Stimulated activated CD4-positive, alpha-beta T cell treated with anti-CD3 and anti-CD28 coated beads, Interleukin-4, amount 100 ng/mL, for 48 hours (primary cell): ENCODE measurements around the gene CMA1.

Experiments used
- DNase-seq, 2 donors: peaks; one replicate each; pipeline ENCODE4 v3.0.0-alpha.2; 2020; ENCODE audit warnings: low read depth in 2 of 2

Gene CMA1

DNA sequence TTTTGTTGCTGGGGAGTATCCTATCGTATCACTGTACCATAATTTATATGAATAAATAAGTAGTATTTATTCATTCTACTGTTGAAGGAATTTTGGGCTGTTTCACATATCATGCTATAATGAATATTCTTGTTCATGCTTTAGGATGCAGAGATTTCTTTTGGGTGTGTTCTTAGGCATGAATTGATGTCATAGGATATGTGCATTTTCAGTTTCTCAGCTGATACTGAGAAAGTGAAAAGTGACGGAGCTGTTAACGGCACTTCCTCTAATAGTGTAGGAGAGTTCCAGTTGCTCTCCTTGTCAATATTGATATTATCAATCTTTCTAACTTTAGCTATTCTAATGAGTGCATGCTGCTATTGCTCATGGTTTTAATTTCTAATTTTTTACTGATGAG lies 42.3 kb downstream of the CMA1 start:
- DNase-seq, result no peak

DNA sequence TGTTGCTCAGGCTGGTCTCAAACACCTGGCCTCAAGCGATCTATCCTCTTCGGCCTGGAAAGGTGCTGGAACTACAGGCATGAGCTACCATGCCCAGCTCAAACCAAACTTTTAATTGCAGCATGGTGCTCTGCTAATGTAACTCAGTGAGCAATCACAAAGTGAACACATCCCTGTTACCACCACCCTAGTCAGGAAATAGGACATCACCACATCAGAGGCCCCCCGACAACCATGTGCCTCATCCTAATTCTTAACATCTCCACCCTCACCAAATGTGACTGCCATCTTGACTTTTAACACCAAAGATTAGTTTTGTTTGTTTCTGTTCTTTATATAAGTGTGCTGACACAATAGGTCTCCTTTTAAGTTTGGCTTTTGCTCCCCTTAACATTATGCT lies 42.7 kb downstream of the CMA1 start:
- DNase-seq, result no peak

DNA sequence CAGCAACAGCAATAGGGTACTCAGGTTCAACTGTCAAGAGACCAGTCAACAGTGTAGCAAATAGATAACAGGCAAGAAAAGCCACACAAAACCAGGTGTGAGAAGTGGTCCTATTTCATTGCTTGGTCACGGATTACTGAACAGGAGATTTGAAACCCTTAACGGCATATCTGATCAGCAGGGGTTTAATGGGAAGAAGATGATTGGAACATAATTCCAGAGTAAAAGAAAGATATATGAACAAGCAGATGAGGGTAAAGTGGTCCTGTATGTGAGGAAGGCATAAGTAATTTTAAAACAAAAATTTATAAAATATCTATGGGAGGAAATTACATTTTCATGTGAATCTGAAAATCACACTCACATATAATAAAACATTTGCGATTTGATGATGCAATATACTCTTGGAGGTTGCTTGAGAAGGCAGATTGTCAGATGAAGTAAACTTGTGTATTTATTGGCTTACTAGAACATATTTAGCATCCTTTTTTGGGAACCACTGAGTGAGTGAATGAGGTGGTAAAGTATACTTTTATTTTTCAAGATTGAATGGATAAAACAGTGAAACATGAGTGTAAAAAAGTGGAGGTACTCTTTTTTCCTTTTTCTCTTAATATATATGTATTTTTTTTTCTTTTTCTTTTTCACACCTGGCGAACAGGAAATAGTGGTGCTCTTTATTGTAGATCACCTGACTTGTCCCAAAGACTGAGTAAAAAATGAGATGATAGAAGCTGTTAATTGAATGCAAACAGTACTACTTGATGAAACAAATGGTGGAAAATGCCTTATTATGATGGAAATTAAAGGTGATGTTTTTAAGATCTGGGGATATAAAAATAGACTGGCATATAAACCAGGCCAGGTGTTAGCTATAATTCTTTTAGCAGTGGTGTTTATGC lies 43.9 kb downstream of the CMA1 start:
- no peak for DNase-seq

DNA sequence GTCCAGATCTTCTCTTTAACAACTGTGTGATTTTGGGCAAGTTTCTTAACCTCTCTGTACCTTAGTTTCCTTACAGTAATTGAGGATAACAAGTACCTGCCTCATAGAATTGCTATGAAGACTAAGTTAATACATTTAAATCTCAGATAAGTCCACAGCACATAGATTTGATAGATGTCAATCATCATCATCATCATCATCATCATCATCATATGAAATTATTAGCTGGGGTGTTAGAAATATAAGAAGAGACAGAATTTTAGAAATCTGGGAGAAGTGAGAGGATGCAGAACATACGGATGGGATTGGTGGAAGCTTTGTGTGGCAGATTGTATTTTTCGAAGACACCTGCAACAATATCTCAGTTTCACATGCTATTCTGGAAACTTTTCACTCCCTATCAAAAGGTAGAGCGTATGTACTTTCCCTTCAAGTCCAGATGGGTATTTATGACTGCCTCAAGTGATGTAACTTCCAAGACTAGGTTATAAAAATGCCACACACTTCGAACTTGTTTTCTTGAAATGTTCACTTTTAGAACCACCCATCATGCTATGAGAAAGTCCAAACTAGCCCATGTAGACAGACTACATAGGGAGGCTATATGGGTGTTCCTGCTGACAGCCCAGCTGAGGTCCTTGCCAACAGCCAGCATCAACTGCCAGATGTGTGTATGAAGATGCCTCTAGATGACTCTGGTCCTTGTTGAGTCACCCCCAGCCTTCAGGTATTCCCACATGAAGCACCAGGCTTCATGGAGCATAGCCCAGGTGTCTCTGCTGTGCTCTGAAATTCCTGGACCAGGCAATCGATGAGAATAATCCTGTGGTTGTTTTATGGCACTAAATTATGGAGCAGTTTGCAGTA lies 44.8 kb downstream of the CMA1 start:
- DNase-seq, result no peak

DNA sequence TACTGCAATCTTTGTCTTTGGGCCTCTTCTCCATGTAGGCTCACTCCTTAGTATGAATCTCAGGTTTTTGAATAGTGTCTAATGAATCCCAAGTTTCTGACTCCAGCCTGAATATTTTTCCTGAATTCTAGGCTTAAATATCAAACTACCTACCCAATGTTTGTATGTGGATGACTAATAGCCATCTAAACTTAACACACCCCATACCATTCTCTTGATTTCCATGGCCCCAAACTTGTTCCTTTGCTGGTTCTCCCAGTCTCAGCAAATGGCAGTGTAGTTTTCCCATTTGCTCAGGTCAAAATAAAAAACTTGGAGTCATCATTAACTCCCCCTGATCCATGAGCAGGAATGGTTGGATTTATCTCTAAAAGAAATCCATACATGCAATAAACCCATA lies 46.7 kb downstream of the CMA1 start:
- no peak for DNase-seq

DNA sequence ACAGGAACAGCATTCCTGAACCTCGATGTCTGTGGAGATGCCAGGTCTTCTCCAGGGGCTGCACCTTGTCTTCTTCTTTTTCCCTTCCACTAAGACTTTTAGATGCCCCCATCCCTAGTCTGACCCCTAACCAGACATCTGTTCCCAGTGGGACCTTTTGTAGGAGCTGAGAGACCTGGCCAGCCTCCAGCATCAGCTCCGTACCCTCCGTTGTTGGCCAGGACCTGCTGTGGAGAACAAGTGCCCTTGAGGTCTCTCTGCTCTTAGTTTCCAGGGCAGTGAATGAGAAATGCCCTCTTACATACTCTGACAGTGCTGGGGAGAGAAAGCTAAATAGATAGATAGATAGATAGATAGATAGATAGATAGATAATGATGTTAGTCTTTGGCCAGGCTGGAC lies 48.7 kb downstream of the CMA1 start:
- no peak for DNase-seq

DNA sequence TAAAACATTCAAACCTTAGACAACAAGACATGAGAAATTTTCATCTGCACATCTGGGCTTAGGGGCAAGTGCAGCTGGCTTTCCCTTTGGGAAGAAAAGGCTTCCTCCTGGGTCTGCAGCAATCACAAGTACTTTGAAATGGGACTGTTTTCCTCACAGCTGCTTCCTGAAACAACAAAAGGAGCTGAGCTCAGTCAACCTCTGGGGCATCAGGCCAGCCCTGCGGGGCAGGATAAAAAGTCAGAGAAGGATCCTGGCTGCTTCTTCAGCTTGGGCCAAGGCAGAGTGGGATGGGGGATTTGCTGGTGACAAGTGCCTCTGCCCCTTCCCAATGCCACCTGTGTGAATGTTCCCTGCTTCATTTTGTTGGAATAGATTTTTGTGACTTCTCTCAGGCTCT lies 49.3 kb downstream of the CMA1 start:
- DNase-seq, result no peak

DNA sequence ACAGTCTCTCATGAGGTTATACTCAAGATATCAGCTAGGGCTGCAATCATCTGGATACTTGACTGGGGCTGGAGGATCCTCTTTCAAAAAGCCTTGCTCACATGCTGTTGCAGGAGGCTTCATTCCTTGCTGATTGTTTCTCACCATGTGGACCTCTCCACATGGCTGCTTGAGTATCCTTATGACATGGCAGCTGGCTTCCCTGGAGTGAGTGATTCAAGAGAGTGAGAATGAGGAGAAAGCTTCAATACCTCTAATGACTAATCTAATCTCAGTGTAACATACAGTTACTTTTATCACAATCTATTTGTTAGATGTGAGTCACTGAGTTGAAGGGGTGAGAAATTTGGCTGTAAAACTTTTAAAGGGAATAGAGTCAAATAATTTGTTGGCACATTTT lies 51.1 kb downstream of the CMA1 start:
- no peak for DNase-seq
